Nephron progenitor cell (in vitro differentiated cells): ENCODE data around the gene KRTAP19-7.

Experiments used
- DNase-seq: peaks from one replicate; pipeline ENCODE4 v3.0.0; 2021
- H3K27ac Mint-ChIP-seq: 2 replicates; pipeline ENCODE4 v1.8.0; 2021; ENCODE audit warnings: mild to moderate bottlenecking, moderate library complexity, mixed read lengths
- H3K27me3 Mint-ChIP-seq: 2 replicates; pipeline ENCODE4 v1.8.0; 2021; ENCODE audit warnings: mild to moderate bottlenecking, low read depth, mixed read lengths; ENCODE audit not compliant: poor library complexity
- H3K36me3 Mint-ChIP-seq: 2 replicates; pipeline ENCODE4 v1.8.0; 2021; ENCODE audit warnings: low read depth, mixed read lengths
- H3K4me1 Mint-ChIP-seq: 2 replicates; pipeline ENCODE4 v1.8.0; 2021; ENCODE audit warnings: mixed read lengths
- H3K4me3 Mint-ChIP-seq: 2 replicates; pipeline ENCODE4 v1.8.0; 2021; ENCODE audit warnings: mild to moderate bottlenecking, moderate library complexity, mixed read lengths
- H3K9me3 Mint-ChIP-seq: 2 replicates; pipeline ENCODE4 v1.8.0; 2021; ENCODE audit warnings: mild to moderate bottlenecking, moderate library complexity, mixed read lengths
- CTCF ChIP-seq: fragments of 200-600 bp; sonication (generic); IDR thresholded peaks from 2 replicates; pipeline ENCODE4 v1.5.0; 2021; ENCODE audit warnings: antibody characterized with exemption

KRTAP19-7 gene

DNA sequence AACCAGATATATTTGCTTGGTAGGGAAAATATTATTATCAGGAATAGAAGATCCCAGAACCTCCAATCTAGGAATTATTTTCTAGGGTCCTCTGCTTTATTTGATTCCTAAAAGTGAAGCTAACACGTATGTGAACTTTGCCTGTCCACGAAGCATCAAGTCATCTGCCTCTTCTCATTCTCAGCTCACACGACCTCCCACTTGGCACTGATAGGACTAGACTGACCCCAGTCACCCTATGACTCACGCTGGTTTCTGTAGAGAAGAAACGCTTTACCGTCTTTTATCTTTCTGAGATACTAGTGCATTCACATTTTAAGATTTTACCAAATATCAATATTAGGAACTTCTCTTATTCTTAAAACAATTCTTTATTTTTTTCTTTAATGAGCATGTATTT is 2.0 kb upstream of the KRTAP19-7 start:
- Mint-ChIP-seq H3K9me3 (peaks cover 8% of the 10 kb centered on the region), H3K4me3 (no peak overlapping the region), H3K36me3 (no peaks in the 10 kb centered on the region), H3K4me1 (no peaks in the 10 kb centered on the region), H3K27me3 (peaks cover 6% of the 10 kb centered on the region), H3K27ac (no peak overlapping the region)
- no peak for TF ChIP-seq CTCF
- no peak for DNase-seq

- no peak for TF ChIP-seq CTCF
- DNase-seq = no peak
- no peak overlapping the region for H3K27ac Mint-ChIP-seq
- H3K36me3 Mint-ChIP-seq = no peaks in the 10 kb centered on the region
- no peak overlapping the region for H3K4me3 Mint-ChIP-seq
- H3K4me1 Mint-ChIP-seq = no peaks in the 10 kb centered on the region
- H3K9me3 Mint-ChIP-seq = peaks cover 8% of the 10 kb centered on the region
- H3K27me3 Mint-ChIP-seq = peaks cover 6% of the 10 kb centered on the region
These were observed 843 bp upstream of the KRTAP19-7 start for GRCh38 chr21:30561957-30562356.

GRCh38 chr21:30555095-30555494 is 6.0 kb downstream of the KRTAP19-7 start:
- Mint-ChIP-seq H3K36me3 (no peaks in the 10 kb centered on the region), H3K4me3 (no peak overlapping the region), H3K4me1 (no peaks in the 10 kb centered on the region), H3K9me3 (peaks cover 30% of the 10 kb centered on the region), H3K27ac (no peak overlapping the region), H3K27me3 (peaks cover 6% of the 10 kb centered on the region)
- TF ChIP-seq CTCF = no peak
- no peak for DNase-seq

- no peak overlapping the region for H3K27ac Mint-ChIP-seq
- no peak for TF ChIP-seq CTCF
- no peaks in the 10 kb centered on the region for H3K4me1 Mint-ChIP-seq
- DNase-seq = no peak
- peaks cover 3% of the 10 kb centered on the region for H3K27me3 Mint-ChIP-seq
- H3K9me3 Mint-ChIP-seq = peaks cover 41% of the 10 kb centered on the region
- no peaks in the 10 kb centered on the region for H3K36me3 Mint-ChIP-seq
- no peak overlapping the region for H3K4me3 Mint-ChIP-seq
These were observed 8.3 kb downstream of the KRTAP19-7 start for GRCh38 chr21:30552782-30553181.

- no peaks in the 10 kb centered on the region for H3K36me3 Mint-ChIP-seq
These were observed 19.4 kb downstream of the KRTAP19-7 start, which contains the start of gene KRTAP19-6 for GRCh38 chr21:30541764-30542163. TSS of gene KRTAP19-6 (minus strand) at chr21:30541864. CDS start at chr21:30541833, 31 bp downstream.

More at GRCh38 chr21:30541764-30542163, 19.4 kb downstream of the KRTAP19-7 start, which contains the start of gene KRTAP19-6:
- no peak within 1 kb of the TSS for H3K4me3 Mint-ChIP-seq
- H3K4me1 Mint-ChIP-seq = no peaks in the 10 kb centered on the region
- no peak within 1 kb of the TSS for H3K27ac Mint-ChIP-seq
- no peak for TF ChIP-seq CTCF
- no peak for DNase-seq
- no peaks in the 10 kb centered on the region for H3K27me3 Mint-ChIP-seq
- H3K9me3 Mint-ChIP-seq = peaks cover 11% of the 10 kb centered on the region
